Nephron progenitor cell (in vitro differentiated cells): ENCODE measurements around the gene CACNG4.

Experiments
- DNase-seq: peaks from one replicate; pipeline ENCODE4 v3.0.0; 2021
- H3K27ac Mint-ChIP-seq: 2 replicates; pipeline ENCODE4 v1.8.0; 2021; ENCODE audit warnings: mild to moderate bottlenecking, moderate library complexity, mixed read lengths
- H3K27me3 Mint-ChIP-seq: 2 replicates; pipeline ENCODE4 v1.8.0; 2021; ENCODE audit warnings: mild to moderate bottlenecking, low read depth, mixed read lengths; ENCODE audit not compliant: poor library complexity
- H3K36me3 Mint-ChIP-seq: 2 replicates; pipeline ENCODE4 v1.8.0; 2021; ENCODE audit warnings: low read depth, mixed read lengths
- H3K4me1 Mint-ChIP-seq: 2 replicates; pipeline ENCODE4 v1.8.0; 2021; ENCODE audit warnings: mixed read lengths
- H3K4me3 Mint-ChIP-seq: 2 replicates; pipeline ENCODE4 v1.8.0; 2021; ENCODE audit warnings: mild to moderate bottlenecking, moderate library complexity, mixed read lengths
- H3K9me3 Mint-ChIP-seq: 2 replicates; pipeline ENCODE4 v1.8.0; 2021; ENCODE audit warnings: mild to moderate bottlenecking, moderate library complexity, mixed read lengths
- CTCF ChIP-seq: fragments of 200-600 bp; sonication (generic); IDR thresholded peaks from 2 replicates; pipeline ENCODE4 v1.5.0; 2021; ENCODE audit warnings: antibody characterized with exemption

The CACNG4 gene

DNA sequence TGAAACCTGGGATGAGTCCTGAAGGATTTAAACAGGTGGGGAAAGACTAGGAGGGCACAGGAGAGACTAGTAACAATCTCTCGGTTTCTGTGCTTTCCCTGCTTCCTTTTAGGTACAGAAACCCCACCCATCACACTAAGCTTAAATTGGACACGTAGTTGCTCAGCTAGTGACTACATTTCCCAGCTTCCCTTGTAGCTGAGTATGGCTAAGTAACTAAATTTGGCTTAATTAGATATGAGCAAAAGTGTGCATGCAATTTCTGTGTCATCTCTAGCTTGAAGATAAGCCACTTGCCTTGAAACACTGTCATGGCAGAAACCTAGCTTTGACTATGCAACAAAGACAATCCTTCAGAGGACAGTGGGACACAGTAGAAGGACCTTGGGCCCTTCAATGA is 116.3 kb downstream of the CACNG4 start:
- H3K27me3 Mint-ChIP-seq: no peaks in the 10 kb centered on the region
- TF ChIP-seq CTCF: no peak
- H3K9me3 Mint-ChIP-seq: no peaks in the 10 kb centered on the region
- no peak overlapping the region for H3K4me3 Mint-ChIP-seq
- DNase-seq: no peak
- no peak overlapping the region for H3K27ac Mint-ChIP-seq
- peaks cover 6% of the 10 kb centered on the region for H3K4me1 Mint-ChIP-seq
- H3K36me3 Mint-ChIP-seq: peaks cover 35% of the 10 kb centered on the region

DNA sequence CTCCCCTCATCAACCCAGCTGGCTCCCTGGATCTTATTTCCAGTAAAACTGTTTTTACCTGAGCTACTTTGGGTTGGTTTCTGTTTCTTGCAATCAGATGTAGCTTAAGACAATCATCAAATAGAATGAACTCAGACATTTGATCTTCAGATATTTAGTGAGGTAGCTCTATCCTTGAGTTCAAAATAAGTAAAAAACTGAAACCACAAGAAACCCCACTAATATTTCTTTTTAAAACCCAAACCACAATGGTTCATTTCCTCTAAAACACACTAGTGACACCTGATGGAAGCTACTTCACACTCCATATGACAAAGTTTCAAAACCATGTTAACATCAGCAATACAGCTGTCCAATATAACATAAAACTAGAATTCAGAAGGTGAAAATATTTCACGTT is 117.6 kb downstream of the CACNG4 start:
- no peaks in the 10 kb centered on the region for H3K4me1 Mint-ChIP-seq
- no peaks in the 10 kb centered on the region for H3K9me3 Mint-ChIP-seq
- peaks cover 38% of the 10 kb centered on the region for H3K36me3 Mint-ChIP-seq
- TF ChIP-seq CTCF: no peak
- no peaks in the 10 kb centered on the region for H3K27me3 Mint-ChIP-seq
- H3K4me3 Mint-ChIP-seq: no peak overlapping the region
- H3K27ac Mint-ChIP-seq: no peak overlapping the region
- no peak for DNase-seq
